H1 (cell line): ENCODE results near the gene DYNLT1. TPM values are rescaled to one million over a fixed set of nuclear protein-coding genes. Genes with fewer than 3 reads are reported as not detected.

Experiments used
- CBX8 ChIP-seq: fragments of 300-800, 300-1000 bp; sonication (generic); IDR thresholded peaks from 2 replicates; pipeline ENCODE4 v1.7.1; 2016; ENCODE audit warnings: low read depth, low read length, borderline replicate concordance
- RXRA ChIP-seq: IDR thresholded peaks from 2 replicates; pipeline ENCODE4 v1.6.1; 2011; ENCODE audit warnings: low read depth, mild to moderate bottlenecking, low read length, moderate library complexity; ENCODE audit not compliant: insufficient read depth
- polyA plus RNA-seq, 7 experiments: library from polyadenylated mRNA; depleted of rRNA in 3 of 7; stranded (reverse) in 5 of 7; unstranded in 2 of 7; fragments of >200 nt in 5 of 7; fragments of 200-250 nt in 2 of 7; gene quantifications; 1 replicate in 5 of 7; 2 replicates in 1 of 7; 4 replicates in 1 of 7; pipeline versions ENCODE4 v1.2.1 to v1.2.3, GENCODE V29; 2011 to 2013; ENCODE audit warnings: missing spikeins in 2 of 7, mixed read lengths in 2 of 7
- total RNA-seq: library from RNA; stranded (reverse); fragmentation: NEBNext Ultra II Directional; extraction: Animal tissue kit (Norgen Biotek cat#: 25700); gene quantifications from 2 replicates; pipeline ENCODE4 v1.2.1, GENCODE V29; 2021

The DYNLT1 gene
- total and polyA plus RNA-seq, 2 of the 8 experiments (the other 6 are each of a cell fraction or from before 2014, with no cell fraction given), result 119 to 245 TPM

- no peak for TF ChIP-seq CBX8
- no peak for TF ChIP-seq RXRA
Measured at GRCh38 chr6:158680015-158680414, 35.5 kb upstream of the DYNLT1 start (continued).
